CD14-positive monocyte (primary cell): ENCODE results near the gene NR3C1. TPM values are rescaled to one million over a fixed set of nuclear protein-coding genes. Genes with fewer than 3 reads are reported as not detected.

Source experiments
- DNase-seq, 3 donors: peaks; one replicate each; pipeline ENCODE4 v3.0.0-alpha.2; 2011 to 2022
- H2AFZ ChIP-seq: 2 replicates; pipeline ENCODE4 v1.6.0; 2012; ENCODE audit warnings: mild to moderate bottlenecking, low read depth, low read length, inconsistent platforms; ENCODE audit not compliant: insufficient read depth, poor library complexity, severe bottlenecking
- H3K27ac ChIP-seq, 2 donors: 1 replicate in 1 of 2; 2 replicates in 1 of 2; pipeline ENCODE4 v1.5.1; 2012 to 2013; ENCODE audit warnings: low read length in 2 of 2, control low read depth in 1 of 2, inconsistent platforms in 1 of 2, low read depth in 1 of 2, mild to moderate bottlenecking in 1 of 2
- H3K27me3 ChIP-seq, 2 donors: one replicate each; pipeline versions ENCODE4 v1.6.0 to v1.6.1; 2011 to 2013; ENCODE audit warnings: low read length in 2 of 2; ENCODE audit not compliant: control insufficient read depth in 2 of 2, insufficient read depth in 2 of 2
- H3K36me3 ChIP-seq, 2 donors: replicated peaks in 1 of 2; 1 replicate in 1 of 2; 2 replicates in 1 of 2; pipeline versions ENCODE4 v1.5.1 to v1.6.1; 2012 to 2013; ENCODE audit warnings: low read length in 2 of 2, control low read depth in 1 of 2, inconsistent platforms in 1 of 2, mild to moderate bottlenecking in 1 of 2; ENCODE audit not compliant: insufficient read depth in 2 of 2, control insufficient read depth in 1 of 2
- H3K4me1 ChIP-seq, 2 donors: 1 replicate in 1 of 2; 2 replicates in 1 of 2; pipeline versions ENCODE4 v1.5.1 to v1.6.1; 2012 to 2013; ENCODE audit warnings: low read length in 2 of 2, control low read depth in 1 of 2, inconsistent platforms in 1 of 2, mild to moderate bottlenecking in 1 of 2, moderate library complexity in 1 of 2; ENCODE audit not compliant: insufficient read depth in 2 of 2, control insufficient read depth in 1 of 2
- H3K4me2 ChIP-seq: replicated peaks from 2 replicates; pipeline ENCODE3; 2012; ENCODE audit warnings: low read length, moderate library complexity, mild to moderate bottlenecking; ENCODE audit not compliant: poor library complexity, severe bottlenecking; ENCODE audit errors: extremely low read depth
- H3K4me3 ChIP-seq, 3 experiments: fragments of 200-600 bp in 1 of 3; sonication (generic) in 1 of 3; replicated peaks in 1 of 3; 1 replicate in 2 of 3; 2 replicates in 1 of 3; pipeline ENCODE4 v1.5.1; 2011 to 2013; ENCODE audit warnings: low read length in 3 of 3, mild to moderate bottlenecking in 3 of 3, control low read depth in 2 of 3, low read depth in 2 of 3, inconsistent platforms in 1 of 3, moderate library complexity in 1 of 3
- H3K79me2 ChIP-seq: 2 replicates; pipeline ENCODE4 v1.6.0; 2012; ENCODE audit warnings: mild to moderate bottlenecking, control low read depth, inconsistent platforms, low read length, moderate library complexity; ENCODE audit not compliant: insufficient read depth
- H3K9ac ChIP-seq: 2 replicates; pipeline ENCODE4 v1.6.0; 2017; ENCODE audit warnings: low read length, mild to moderate bottlenecking; ENCODE audit not compliant: insufficient read depth, poor library complexity, severe bottlenecking
- H3K9me3 ChIP-seq, 2 donors: replicated peaks in 1 of 2; 1 replicate in 1 of 2; 2 replicates in 1 of 2; pipeline versions ENCODE4 v1.5.1 to v1.6.1; 2012 to 2013; ENCODE audit warnings: low read length in 2 of 2, control low read depth in 1 of 2; ENCODE audit not compliant: control insufficient read depth in 1 of 2, insufficient read depth in 1 of 2
- H4K20me1 ChIP-seq: 2 replicates; pipeline ENCODE4 v1.6.0; 2012; ENCODE audit warnings: mild to moderate bottlenecking, low read length, control low read depth, moderate library complexity; ENCODE audit not compliant: insufficient read depth
- H3K27ac Mint-ChIP-seq, 7 donors: one replicate each; pipeline ENCODE4 v1.8.0; 2020; ENCODE audit warnings: mild to moderate bottlenecking in 7 of 7, mixed read lengths in 7 of 7, moderate library complexity in 6 of 7, inconsistent platforms in 2 of 7
- H3K27me3 Mint-ChIP-seq, 3 donors: one replicate each; pipeline ENCODE4 v1.8.0; 2021 to 2022; ENCODE audit warnings: low read depth in 3 of 3, mild to moderate bottlenecking in 3 of 3, mixed read lengths in 3 of 3, moderate library complexity in 3 of 3, inconsistent platforms in 1 of 3
- H3K36me3 Mint-ChIP-seq, 2 donors: one replicate each; pipeline ENCODE4 v1.8.0; 2020; ENCODE audit warnings: mixed read lengths in 2 of 2, inconsistent platforms in 1 of 2, mild to moderate bottlenecking in 1 of 2
- H3K4me1 Mint-ChIP-seq: one replicate; pipeline ENCODE4 v1.8.0; 2020; ENCODE audit warnings: mild to moderate bottlenecking, mixed read lengths
- H3K4me3 Mint-ChIP-seq, 2 donors: one replicate each; pipeline ENCODE4 v1.8.0; 2020; ENCODE audit warnings: mild to moderate bottlenecking in 2 of 2, mixed read lengths in 2 of 2, moderate library complexity in 1 of 2
- H3K9me3 Mint-ChIP-seq, 7 donors: one replicate each; pipeline ENCODE4 v1.8.0; 2020 to 2022; ENCODE audit warnings: mixed read lengths in 7 of 7, mild to moderate bottlenecking in 6 of 7, moderate library complexity in 6 of 7, inconsistent platforms in 2 of 7
- CTCF ChIP-seq: fragments of 200-600 bp; IDR thresholded peaks from one replicate; pipeline ENCODE4 v1.8.0; 2022; ENCODE audit warnings: antibody characterized with exemption, mild to moderate bottlenecking
- WGBS: methylation state at CpG from one replicate; pipeline ENCODE4 v1.1.5; 2013; ENCODE audit warnings: missing lambda C conversion rate; ENCODE audit not compliant: insufficient coverage; 5-methylcytosine and 5-hydroxymethylcytosine counted together
- intact Hi-C, 2 donors: fragments of 100-400 bp; cut with micrococcal nuclease; formaldehyde crosslinking; loops; one replicate each; pipeline versions ENCODE4 v1.15.0 to v1.15.1; 2023
- polyA plus RNA-seq, 3 donors: library from polyadenylated mRNA; depleted of rRNA in 1 of 3; unstranded in 2 of 3; stranded (reverse) in 1 of 3; fragments of 300-500 nt in 2 of 3; fragments of >200 nt in 1 of 3; fragmentation: Illumina TruSeq in 2 of 3; gene quantifications; 1 replicate in 2 of 3; 2 replicates in 1 of 3; pipeline ENCODE4 v1.2.3, GENCODE V29; 2012 to 2021

NR3C1 gene
- polyA plus RNA-seq, 3 donors: 25.4 to 82.8 (median 75.1) TPM

GRCh38 chr5:143241892-143242291 is 161.6 kb downstream of the NR3C1 start:
- TF ChIP-seq CTCF: no peak
- H3K4me2 ChIP-seq: no peak overlapping the region
- H3K27me3 Mint-ChIP-seq: no peaks in the 10 kb centered on the region
- H3K4me1 Mint-ChIP-seq: no peaks in the 10 kb centered on the region
- DNase-seq: no peak
- no peak overlapping the region for H3K27ac Mint-ChIP-seq
- intact Hi-C loops: no loop called here
- WGBS: no CpG with 5 or more reads among the region's 1 CpG
- peaks cover 0 to 6% of the 10 kb centered on the region in 2 donors for H3K9me3 ChIP-seq
- H3K9ac ChIP-seq: no peak overlapping the region
- no peaks in the 10 kb centered on the region for H3K4me1 ChIP-seq
- no peak overlapping the region for H3K27ac ChIP-seq
- H3K36me3 ChIP-seq: no peaks in the 10 kb centered on the region
- no peaks in the 10 kb centered on the region for H3K27me3 ChIP-seq
- no peaks in the 10 kb centered on the region for H4K20me1 ChIP-seq
- H3K36me3 Mint-ChIP-seq: no peaks in the 10 kb centered on the region
- peaks cover 3 to 17% (median 8%) of the 10 kb centered on the region in 7 donors for H3K9me3 Mint-ChIP-seq
- no peak overlapping the region for H2AFZ ChIP-seq
- no peak overlapping the region for H3K4me3 Mint-ChIP-seq
- H3K79me2 ChIP-seq: no peaks in the 10 kb centered on the region
- no peak overlapping the region for H3K4me3 ChIP-seq

- Histone ChIP-seq H3K4me2 (no peak overlapping the region), H3K79me2 (no peaks in the 10 kb centered on the region), H2AFZ (no peak overlapping the region), H3K9ac (no peak overlapping the region), H3K4me1 (no peaks in the 10 kb centered on the region), H3K9me3 (peaks cover 0 to 2% of the 10 kb centered on the region in 2 donors), H3K36me3 (no peaks in the 10 kb centered on the region), H3K27me3 (no peaks in the 10 kb centered on the region), H3K4me3 (no peak overlapping the region), H3K27ac (no peak overlapping the region), H4K20me1 (no peaks in the 10 kb centered on the region)
- no peaks in the 10 kb centered on the region for H3K4me1 Mint-ChIP-seq
- WGBS: 93% methylated on average over 3 of the region's 5 CpGs
- H3K36me3 Mint-ChIP-seq: no peaks in the 10 kb centered on the region
- DNase-seq: no peak
- no peak overlapping the region for H3K27ac Mint-ChIP-seq
- H3K9me3 Mint-ChIP-seq: peaks cover 0 to 6% (median 5%) of the 10 kb centered on the region in 7 donors
- intact Hi-C loops: no loop called here
- H3K27me3 Mint-ChIP-seq: no peaks in the 10 kb centered on the region
- no peak for TF ChIP-seq CTCF
- no peak overlapping the region for H3K4me3 Mint-ChIP-seq
Measured at GRCh38 chr5:143239882-143240518, 163.5 kb downstream of the NR3C1 start.
